HL-60 (cell line): ENCODE measurements around the gene APOC1.
"Not testable (repeated sequence)": the region's sequence is repeated elsewhere in the genome, so short reads cannot be mapped to it uniquely, and the experiment has no call there.

ENCODE experiments used
- DNase-seq, 2 experiments: peaks; one replicate each; pipeline ENCODE4 v3.0.0-alpha.2; 2010 to 2020; ENCODE audit warnings: low read depth in 1 of 2, low spot score in 1 of 2
- H3K27ac ChIP-seq: fragments of 250-450 bp; sonication (Bioruptor Pico); replicated peaks from 2 replicates; pipeline ENCODE4 v1.5.1; 2020; ENCODE audit warnings: mild to moderate bottlenecking, moderate library complexity
- H3K27me3 ChIP-seq: fragments of 250-450 bp; sonication (Bioruptor Pico); 2 replicates; pipeline ENCODE4 v1.5.1; 2021; ENCODE audit warnings: mild to moderate bottlenecking, moderate library complexity; ENCODE audit not compliant: insufficient read depth, poor library complexity, severe bottlenecking
- H3K4me3 ChIP-seq: replicated peaks from 2 replicates; pipeline ENCODE4 v1.5.1; 2011; ENCODE audit warnings: mild to moderate bottlenecking, control low read depth, low read length; ENCODE audit not compliant: insufficient read depth
- GABPA ChIP-seq: IDR thresholded peaks from 2 replicates; pipeline ENCODE4 v1.6.1; 2012; ENCODE audit warnings: low read depth
- POLR2AphosphoS5 ChIP-seq: IDR thresholded peaks from 2 replicates; pipeline ENCODE4 v1.6.1; 2012; ENCODE audit warnings: low read depth
- SPI1 ChIP-seq: IDR thresholded peaks from 2 replicates; pipeline ENCODE4 v1.6.1; 2012; ENCODE audit warnings: low read depth, mild to moderate bottlenecking, borderline replicate concordance
- TF ChIP-seq, protein P1 (sequence below): IDR thresholded peaks from one replicate; pipeline ENCODE4 v1.5.1; 2011; ENCODE audit warnings: low read length, control low read depth, inconsistent platforms; ENCODE audit not compliant: insufficient read depth
- TF ChIP-seq, protein P2 (sequence below): IDR thresholded peaks from 2 replicates; pipeline ENCODE4 v1.6.1; 2012; ENCODE audit warnings: low read depth; ENCODE audit not compliant: insufficient replicate concordance

Gene APOC1

DNA sequence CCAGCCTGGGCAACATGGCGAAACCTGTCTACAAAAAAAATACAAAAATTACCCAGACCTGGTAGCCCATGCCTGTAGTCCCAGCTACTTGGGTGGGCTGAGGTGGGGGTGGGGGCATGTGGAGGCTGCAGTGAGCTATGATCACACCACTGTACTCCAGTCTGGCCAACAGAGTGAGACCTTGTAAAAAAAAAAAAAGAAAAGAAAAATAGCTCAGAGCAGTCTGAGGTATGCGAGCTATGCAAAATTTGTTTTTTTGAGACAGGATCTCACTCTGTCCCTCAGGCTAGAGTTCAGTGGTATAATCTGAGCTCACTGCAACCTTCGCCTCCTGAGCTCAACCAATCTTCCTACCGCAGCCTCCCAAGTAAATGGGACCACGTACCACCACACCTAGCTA is 30.5 kb upstream of the APOC1 start:
- TF ChIP-seq POLR2AphosphoS5 (no peak), SPI1 (no peak), GABPA (no peak)
- TF ChIP-seq, protein P1, sequence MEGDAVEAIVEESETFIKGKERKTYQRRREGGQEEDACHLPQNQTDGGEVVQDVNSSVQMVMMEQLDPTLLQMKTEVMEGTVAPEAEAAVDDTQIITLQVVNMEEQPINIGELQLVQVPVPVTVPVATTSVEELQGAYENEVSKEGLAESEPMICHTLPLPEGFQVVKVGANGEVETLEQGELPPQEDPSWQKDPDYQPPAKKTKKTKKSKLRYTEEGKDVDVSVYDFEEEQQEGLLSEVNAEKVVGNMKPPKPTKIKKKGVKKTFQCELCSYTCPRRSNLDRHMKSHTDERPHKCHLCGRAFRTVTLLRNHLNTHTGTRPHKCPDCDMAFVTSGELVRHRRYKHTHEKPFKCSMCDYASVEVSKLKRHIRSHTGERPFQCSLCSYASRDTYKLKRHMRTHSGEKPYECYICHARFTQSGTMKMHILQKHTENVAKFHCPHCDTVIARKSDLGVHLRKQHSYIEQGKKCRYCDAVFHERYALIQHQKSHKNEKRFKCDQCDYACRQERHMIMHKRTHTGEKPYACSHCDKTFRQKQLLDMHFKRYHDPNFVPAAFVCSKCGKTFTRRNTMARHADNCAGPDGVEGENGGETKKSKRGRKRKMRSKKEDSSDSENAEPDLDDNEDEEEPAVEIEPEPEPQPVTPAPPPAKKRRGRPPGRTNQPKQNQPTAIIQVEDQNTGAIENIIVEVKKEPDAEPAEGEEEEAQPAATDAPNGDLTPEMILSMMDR: no peak
- TF ChIP-seq, protein P2, sequence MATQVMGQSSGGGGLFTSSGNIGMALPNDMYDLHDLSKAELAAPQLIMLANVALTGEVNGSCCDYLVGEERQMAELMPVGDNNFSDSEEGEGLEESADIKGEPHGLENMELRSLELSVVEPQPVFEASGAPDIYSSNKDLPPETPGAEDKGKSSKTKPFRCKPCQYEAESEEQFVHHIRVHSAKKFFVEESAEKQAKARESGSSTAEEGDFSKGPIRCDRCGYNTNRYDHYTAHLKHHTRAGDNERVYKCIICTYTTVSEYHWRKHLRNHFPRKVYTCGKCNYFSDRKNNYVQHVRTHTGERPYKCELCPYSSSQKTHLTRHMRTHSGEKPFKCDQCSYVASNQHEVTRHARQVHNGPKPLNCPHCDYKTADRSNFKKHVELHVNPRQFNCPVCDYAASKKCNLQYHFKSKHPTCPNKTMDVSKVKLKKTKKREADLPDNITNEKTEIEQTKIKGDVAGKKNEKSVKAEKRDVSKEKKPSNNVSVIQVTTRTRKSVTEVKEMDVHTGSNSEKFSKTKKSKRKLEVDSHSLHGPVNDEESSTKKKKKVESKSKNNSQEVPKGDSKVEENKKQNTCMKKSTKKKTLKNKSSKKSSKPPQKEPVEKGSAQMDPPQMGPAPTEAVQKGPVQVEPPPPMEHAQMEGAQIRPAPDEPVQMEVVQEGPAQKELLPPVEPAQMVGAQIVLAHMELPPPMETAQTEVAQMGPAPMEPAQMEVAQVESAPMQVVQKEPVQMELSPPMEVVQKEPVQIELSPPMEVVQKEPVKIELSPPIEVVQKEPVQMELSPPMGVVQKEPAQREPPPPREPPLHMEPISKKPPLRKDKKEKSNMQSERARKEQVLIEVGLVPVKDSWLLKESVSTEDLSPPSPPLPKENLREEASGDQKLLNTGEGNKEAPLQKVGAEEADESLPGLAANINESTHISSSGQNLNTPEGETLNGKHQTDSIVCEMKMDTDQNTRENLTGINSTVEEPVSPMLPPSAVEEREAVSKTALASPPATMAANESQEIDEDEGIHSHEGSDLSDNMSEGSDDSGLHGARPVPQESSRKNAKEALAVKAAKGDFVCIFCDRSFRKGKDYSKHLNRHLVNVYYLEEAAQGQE: no peak
- Histone ChIP-seq H3K27ac (no peak overlapping the region), H3K4me3 (no peak overlapping the region), H3K27me3 (no peaks in the 10 kb centered on the region)
- DNase-seq: no peak

DNA sequence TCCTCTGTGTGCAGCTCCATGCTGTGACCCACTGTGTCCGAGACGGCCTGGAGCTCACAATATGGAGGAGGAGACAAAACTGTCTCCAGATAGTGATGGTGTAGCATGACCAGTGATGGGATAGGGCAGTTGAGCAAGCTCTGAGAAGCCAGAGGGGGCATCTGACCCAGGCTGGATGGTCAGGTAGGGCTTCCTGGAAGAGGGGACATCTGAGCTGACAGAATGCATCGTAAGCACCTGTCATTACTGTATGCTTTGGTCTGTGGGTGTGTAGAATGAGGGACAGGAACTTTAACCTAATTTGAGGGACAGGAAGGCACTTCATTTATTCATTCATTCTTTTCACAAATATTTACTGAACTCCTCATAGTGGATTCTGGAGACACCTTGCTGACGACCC is 29.8 kb upstream of the APOC1 start:
- Histone ChIP-seq H3K4me3 (no peak overlapping the region), H3K27ac (no peak overlapping the region), H3K27me3 (no peaks in the 10 kb centered on the region)
- no peak for DNase-seq
- TF ChIP-seq SPI1: no peak
- TF ChIP-seq, protein P2: no peak

DNA sequence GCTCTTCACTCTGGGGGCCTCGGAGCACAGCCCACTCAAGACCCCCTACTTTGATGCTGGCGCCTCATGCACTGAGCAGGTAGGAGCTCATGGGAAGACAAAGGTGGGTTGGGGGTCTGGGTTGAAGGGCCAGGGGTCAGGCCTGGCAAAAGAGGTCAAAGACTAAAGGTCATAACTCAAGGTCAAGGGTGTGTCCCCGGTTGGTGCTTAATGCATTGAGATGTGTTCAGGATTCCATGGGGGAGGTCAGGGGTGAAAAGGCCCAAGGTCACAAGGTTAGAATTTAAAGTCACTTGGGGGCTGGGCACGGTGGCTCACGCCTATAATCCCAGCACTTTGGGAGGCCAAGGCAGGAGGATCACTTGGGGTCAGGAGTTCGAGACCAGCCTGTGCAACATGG is 28.3 kb upstream of the APOC1 start:
- Histone ChIP-seq H3K4me3 (no peak overlapping the region), H3K27ac (no peak overlapping the region)
- TF ChIP-seq, protein P2: no peak
- TF ChIP-seq SPI1 (no peak), GABPA (no peak), POLR2AphosphoS5 (no peak)
- TF ChIP-seq, protein P1: no peak

DNA sequence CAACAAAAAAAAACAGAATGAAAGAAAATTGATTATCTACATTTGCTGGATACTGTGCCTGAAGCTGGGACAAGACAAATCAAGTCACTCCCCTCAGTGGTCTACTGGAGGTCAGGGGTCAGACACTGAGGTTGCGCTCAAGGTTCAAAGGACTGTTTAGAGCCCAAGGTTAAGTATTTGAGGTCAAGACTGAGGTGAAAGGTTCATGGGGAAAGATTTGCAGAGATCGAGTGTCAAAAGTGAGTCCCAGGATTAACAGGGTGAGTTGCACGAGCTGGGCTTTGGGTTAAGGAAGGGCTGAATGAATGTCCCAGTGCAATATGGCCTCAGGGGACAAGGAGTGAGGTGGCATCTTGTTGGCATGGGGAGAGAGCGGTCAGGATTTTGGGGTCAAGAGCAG is 26.8 kb upstream of the APOC1 start:
- Histone ChIP-seq H3K27ac (no peak overlapping the region), H3K27me3 (no peaks in the 10 kb centered on the region), H3K4me3 (no peak overlapping the region)
- TF ChIP-seq, protein P2: no peak
- no peak for TF ChIP-seq GABPA
- no peak for TF ChIP-seq SPI1
- TF ChIP-seq, protein P1: no peak
- TF ChIP-seq POLR2AphosphoS5: no peak
- no peak for DNase-seq

More for the DNA sequence above, 28.3 kb upstream of the APOC1 start:
- no peak for DNase-seq
- H3K27me3 ChIP-seq: no peaks in the 10 kb centered on the region

DNA sequence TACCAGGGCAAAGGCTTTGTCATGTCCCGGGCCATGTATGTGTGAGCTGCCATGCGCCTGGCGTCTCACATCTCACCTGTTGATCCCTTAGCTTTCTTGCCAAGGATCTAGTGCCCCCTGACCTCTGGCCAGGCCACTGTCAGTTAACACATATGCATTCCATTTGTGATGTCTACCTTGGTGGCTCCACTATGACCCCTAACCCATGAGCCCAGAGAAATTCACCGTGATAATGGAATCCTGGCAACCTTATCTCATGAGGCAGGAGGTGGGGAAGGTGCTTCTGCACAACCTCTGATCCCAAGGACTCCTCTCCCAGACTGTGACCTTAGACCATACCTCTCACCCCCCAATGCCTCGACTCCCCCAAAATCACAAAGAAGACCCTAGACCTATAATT is 26.1 kb upstream of the APOC1 start:
- not testable (repeated sequence) for H3K4me3 ChIP-seq, H3K27me3 ChIP-seq, DNase-seq, H3K27ac ChIP-seq
